ENCODE data around the gene OR2F1.

Gene OR2F1

DNA sequence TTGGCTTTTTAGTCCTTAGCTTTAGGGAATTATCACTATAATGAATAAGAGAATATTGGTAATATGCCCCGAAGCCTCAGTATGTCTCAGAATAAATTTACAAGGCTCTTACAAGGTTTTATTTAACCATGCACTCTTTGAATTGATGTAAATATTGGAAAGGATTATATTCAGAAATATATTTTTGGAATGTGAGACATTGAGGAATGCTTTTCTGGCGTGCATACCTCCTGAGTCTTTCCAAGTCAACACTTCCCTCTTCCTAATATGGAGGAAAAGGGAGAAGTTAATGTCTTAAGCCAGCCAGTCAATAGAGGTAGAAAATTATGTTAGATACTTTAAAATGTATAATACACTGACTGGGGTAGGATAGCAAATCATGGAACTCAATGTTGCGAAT lies 1.2 kb upstream of the OR2F1 start:
- TF ChIP-seq, protein P1, sequence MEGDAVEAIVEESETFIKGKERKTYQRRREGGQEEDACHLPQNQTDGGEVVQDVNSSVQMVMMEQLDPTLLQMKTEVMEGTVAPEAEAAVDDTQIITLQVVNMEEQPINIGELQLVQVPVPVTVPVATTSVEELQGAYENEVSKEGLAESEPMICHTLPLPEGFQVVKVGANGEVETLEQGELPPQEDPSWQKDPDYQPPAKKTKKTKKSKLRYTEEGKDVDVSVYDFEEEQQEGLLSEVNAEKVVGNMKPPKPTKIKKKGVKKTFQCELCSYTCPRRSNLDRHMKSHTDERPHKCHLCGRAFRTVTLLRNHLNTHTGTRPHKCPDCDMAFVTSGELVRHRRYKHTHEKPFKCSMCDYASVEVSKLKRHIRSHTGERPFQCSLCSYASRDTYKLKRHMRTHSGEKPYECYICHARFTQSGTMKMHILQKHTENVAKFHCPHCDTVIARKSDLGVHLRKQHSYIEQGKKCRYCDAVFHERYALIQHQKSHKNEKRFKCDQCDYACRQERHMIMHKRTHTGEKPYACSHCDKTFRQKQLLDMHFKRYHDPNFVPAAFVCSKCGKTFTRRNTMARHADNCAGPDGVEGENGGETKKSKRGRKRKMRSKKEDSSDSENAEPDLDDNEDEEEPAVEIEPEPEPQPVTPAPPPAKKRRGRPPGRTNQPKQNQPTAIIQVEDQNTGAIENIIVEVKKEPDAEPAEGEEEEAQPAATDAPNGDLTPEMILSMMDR (IDR thresholded peaks at IDR 0.05; ENCODE audit: low read depth, low read length, missing control alignments) = no peak
- in situ Hi-C loops (cut with HindIII; ENCODE audit: low sequenced_read_pairs) = no loop called here
- no peak for DNase-seq (ENCODE audit: low read depth)
- H3K4me3 ChIP-seq (ENCODE audit: low read depth, low read length) = no peak overlapping the region

DNA sequence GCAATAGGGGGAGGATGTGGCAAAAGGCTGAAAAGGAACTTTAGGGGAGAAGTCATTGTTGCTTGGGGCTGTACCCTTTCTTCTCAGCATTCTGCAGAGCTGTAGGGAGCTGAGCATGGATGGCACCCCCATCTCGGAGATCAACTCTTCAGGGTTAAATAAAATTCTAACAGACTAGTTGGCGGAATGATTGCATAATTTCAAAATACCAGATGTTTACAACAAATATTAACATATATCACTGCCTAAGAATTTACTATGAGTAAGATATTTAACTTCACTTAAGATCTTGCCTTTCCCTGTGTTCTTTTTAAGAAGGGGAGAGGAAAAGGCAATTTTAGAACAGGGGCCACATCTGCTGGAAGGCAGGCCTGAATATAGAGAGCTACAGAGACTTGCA lies 509 bp upstream of the OR2F1 start:
- in situ Hi-C loops (cut with HindIII; ENCODE audit: low sequenced_read_pairs) = no loop called here
- TF ChIP-seq, protein P1 (IDR thresholded peaks at IDR 0.05; ENCODE audit: low read depth, low read length, missing control alignments) = no peak
- no peak for DNase-seq (ENCODE audit: low read depth)
- H3K4me3 ChIP-seq (ENCODE audit: low read depth, low read length) = no peak overlapping the region

DNA sequence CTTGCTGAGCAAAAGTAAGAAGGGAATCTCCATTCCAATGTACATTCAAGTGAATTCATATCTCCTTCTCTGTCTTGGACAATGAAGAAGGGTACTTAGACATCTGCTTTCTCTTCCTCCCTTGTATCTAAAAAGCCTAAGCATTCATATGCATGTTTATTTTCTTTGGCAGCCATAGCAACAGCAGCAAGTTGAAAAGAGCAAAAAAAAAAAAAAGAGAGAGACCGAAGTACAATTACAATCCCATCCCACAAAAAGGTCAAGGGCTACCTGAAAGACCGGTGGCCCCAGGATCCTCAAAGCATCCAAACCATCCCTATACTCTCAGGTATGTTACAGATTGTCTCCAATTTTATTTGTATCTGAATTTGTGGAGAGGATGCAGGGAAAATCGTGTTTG lies 4.1 kb downstream of the OR2F1 start:
- no peak overlapping the region for H3K4me3 ChIP-seq (ENCODE audit: low read depth, low read length)
- in situ Hi-C loops (cut with HindIII; ENCODE audit: low sequenced_read_pairs) = no loop called here
- TF ChIP-seq, protein P1 (IDR thresholded peaks at IDR 0.05; ENCODE audit: low read depth, low read length, missing control alignments) = no peak
- no peak for DNase-seq (ENCODE audit: low read depth)

DNA sequence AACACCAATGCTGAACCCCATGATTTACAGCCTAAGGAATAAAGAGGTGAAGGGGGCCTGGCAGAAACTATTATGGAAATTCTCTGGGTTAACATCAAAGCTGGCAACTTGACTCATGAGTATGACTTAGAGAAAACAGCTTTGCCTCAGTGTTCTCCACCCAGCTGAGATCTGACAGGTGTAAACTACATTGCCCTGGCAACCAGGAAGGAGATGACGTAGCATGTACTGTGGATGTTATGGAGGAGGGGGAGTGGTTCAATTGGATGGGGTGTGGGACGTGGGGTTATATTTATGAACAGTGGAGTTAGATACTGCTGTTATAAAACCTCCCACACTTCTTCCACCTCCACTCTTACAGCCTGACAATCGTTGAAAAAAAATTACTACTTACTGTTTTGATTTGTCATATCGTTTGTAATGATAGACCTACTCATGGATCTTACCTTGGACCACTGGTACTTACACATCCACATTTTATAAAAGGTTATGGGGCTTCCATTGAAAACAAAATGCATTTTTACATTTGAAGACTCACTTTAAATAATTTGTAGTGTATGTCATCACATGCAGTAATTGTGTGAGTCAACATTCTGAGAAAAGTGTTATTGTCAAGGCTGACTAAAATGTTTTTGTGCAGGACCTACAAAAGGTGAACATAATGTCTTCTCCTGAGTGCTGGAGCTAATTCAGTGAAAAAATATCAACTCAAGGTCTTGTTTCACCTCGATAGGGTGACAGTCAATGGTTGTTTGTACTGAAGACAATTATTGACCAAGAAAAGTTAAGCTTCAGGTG lies 6.4 kb downstream of the OR2F1 start:
- in situ Hi-C loops (cut with HindIII; ENCODE audit: low sequenced_read_pairs) = no loop called here
- no peak overlapping the region for H3K4me3 ChIP-seq (ENCODE audit: low read depth, low read length)
- no peak for DNase-seq (ENCODE audit: low read depth)
- TF ChIP-seq, protein P1 (IDR thresholded peaks at IDR 0.05; ENCODE audit: low read depth, low read length, missing control alignments) = no peak

DNA sequence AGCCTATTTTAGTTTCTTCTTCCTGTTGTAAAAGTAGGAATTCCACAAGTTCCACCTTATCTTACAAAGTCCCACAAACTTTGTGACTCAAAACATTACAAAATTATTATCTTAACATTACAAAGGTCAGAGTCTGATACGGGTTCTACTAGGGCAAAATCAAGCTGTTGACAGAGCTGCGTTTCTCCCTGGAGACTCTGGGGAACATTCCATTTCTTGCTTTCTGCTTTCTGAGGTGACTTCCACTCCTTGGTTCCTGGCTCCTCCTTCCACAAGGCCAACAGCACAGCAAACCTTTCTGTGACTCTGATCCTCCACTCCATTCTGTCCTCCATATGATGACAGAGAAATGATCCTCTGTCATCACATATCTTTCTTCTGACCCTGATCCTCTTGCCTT lies 10.6 kb downstream of the OR2F1 start:
- DNase-seq (ENCODE audit: low read depth) = no peak
- in situ Hi-C loops (cut with HindIII; ENCODE audit: low sequenced_read_pairs) = no loop called here
- no peak overlapping the region for H3K4me3 ChIP-seq (ENCODE audit: low read depth, low read length)
- TF ChIP-seq, protein P1 (IDR thresholded peaks at IDR 0.05; ENCODE audit: low read depth, low read length, missing control alignments) = no peak

DNA sequence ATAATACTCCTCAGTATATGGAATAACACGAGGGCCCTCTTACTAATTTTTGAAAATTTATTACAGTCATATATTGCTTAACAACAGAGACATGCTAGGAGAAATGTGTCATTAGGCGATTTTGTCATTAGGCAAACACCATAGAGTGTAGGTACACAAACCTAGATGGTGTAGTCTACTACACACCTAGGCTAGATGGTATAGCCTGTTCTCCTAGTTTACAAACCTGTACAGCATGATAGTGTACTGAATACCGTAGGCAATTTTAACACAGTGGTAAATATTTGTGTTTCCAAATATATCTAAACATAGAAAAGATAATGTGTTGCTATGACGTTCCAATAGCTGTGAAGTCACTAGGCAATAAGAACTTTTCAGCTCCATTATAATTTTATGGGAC lies 12.8 kb downstream of the OR2F1 start:
- in situ Hi-C loops (cut with HindIII; ENCODE audit: low sequenced_read_pairs) = no loop called here
- no peak overlapping the region for H3K4me3 ChIP-seq (ENCODE audit: low read depth, low read length)
- no peak for DNase-seq (ENCODE audit: low read depth)
- TF ChIP-seq, protein P1 (IDR thresholded peaks at IDR 0.05; ENCODE audit: low read depth, low read length, missing control alignments) = no peak
